T-helper 2 cell (primary cell): Measurements from ENCODE around the gene C8G.

ENCODE experiments used
- DNase-seq, 5 experiments: peaks; one replicate each; pipeline versions ENCODE4 v3.0.0 to v3.0.0-alpha.2; 2012 to 2022

The C8G gene

DNA sequence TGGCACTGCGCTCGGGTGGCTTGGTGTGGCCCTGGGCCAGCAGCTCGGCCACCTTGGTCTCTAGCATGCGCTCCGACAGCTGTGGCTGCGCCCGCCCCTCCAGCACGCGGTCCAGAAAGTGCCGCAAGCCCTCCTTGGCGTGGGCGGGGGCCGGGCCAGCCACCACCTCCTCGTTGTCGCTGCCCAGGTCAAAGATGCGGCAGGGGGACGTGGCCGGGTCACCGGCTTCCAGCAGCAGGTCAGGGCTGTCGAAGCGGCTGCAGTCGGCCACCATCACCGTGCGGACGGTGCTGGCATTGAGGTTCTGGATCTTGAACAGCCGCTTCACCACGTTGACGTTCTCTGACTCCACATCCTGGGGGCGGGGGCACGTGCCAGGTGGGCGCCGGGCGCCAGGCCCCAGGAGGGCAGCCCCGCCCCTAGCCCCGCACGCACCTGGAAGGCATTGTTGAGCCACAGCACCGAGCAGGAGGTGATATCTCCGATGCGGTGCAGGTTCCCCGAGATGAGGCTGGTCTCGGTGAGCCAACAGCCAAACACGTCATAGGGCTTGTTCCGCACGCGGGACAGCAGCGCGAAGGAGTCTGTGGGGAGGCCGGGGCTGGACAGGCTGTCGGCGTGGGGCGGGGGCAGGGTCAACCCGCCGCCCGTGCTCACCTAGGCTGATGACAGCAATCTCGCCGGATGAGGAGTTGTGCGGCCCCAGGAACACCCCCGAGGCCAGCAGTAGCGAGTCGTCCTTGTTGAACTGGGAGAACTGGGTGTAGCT is 2.7 kb upstream of the C8G start:
- no peak for DNase-seq

DNA sequence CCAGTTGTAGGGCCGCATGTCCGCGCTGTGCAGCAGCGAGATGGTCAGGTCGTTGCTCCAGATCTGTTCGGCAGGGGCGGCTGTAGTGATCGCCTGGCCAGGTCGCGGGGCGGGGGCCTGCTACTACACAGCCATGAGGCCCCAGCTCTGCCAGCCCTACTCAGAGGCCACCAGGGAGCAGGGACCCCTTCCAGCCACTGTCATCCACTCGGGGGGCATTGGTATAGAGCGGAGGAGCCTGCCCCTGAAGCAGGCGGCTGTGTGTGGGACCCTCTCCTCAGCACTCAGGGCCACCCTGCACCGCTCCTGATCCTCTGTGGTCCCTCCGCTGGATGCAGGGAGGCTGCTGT is 2.2 kb upstream of the C8G start:
- no peak for DNase-seq

DNA sequence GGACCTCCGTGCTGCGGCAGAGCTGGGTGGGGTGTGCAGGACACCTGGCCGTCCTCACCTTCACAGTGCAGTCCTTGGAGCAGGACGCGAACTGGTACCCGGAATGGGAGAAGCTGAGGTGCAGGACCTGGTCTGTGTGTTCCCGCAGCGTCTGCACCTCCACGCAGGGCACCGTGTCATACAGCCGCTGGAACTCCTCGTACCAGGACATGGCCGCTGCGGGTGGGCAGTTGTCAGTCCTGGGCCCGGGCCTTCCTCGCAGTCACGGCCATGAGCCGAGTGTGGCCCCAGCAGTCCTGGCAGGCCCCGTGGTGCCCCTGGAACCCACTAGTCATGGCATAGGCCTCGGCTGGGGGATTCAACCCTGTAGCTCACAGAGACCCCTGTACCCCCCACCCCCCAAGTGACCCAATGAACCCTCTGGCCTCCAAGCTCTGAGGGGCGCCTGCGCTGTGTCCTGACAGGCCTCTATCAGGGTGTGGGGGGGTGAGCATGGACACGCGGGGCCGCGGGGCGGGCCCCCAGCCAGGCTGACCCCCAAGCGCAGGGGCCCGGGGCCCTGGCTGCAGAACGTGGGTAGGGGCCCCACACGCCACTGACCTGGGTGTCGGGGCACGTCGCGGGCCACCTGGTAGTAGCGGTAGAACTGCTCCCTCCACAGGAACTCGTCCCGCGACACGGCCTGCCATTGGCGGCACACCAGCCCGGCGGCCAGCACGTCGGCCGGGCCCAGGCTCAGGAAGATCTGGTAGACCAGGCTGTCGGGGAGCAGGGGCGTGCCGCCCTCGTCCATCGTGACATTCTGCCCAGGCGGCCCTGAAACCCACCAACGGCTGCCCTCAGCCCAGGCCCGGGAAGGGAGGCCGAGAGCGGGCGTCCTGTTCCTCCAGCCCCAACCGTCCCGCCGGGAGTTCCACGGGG is 1.5 kb upstream of the C8G start:
- DNase-seq = peak in 2 of 5 experiments; percentile 22 to 49

DNA sequence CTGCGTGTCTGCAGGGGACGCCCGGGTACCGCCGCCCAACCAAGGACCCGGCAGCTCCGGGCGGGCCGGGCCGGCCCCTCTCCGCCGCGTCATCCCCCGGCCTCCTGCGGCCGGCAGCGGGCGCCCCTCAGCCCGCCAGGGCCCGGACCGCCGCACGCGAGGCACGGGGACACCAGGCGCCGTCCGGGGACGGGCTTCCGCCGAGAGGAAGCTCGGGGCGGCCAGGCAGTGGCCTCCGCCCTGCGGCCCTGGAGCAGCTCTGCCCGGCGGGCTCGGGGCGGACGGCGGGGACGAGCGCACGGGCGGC is 878 bp upstream of the C8G start:
- DNase-seq = no peak

DNA sequence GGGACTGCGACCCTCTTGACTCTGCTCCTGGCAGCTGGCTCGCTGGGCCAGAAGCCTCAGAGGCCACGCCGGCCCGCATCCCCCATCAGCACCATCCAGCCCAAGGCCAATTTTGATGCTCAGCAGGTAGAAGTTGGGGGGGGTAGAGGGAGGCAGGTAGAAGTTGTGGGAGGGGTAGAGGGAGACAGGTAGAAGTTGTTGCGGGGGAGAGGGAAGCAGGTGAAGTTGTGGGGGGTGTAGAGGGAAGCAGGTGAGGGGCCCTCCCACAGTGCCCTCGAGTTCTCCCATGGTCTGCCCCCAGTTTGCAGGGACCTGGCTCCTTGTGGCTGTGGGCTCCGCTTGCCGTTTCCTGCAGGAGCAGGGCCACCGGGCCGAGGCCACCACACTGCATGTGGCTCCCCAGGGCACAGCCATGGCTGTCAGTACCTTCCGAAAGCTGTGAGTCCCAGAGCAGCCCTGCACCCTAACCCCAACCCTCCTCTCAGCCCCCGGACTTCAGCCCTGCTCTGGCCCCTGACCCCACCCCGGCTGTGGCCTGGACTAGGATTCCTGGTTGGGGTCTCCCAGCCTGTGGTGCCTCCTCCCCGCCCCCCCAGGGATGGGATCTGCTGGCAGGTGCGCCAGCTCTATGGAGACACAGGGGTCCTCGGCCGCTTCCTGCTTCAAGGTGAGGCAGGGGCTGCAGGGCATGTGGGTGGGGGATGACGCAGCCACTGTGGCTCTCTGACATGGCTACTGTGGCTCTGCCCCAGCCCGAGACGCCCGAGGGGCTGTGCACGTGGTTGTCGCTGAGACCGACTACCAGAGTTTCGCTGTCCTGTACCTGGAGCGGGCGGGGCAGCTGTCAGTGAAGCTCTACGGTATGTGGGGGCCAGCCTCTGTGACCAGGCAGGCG is 537 bp downstream of the C8G start:
- no peak for DNase-seq

DNA sequence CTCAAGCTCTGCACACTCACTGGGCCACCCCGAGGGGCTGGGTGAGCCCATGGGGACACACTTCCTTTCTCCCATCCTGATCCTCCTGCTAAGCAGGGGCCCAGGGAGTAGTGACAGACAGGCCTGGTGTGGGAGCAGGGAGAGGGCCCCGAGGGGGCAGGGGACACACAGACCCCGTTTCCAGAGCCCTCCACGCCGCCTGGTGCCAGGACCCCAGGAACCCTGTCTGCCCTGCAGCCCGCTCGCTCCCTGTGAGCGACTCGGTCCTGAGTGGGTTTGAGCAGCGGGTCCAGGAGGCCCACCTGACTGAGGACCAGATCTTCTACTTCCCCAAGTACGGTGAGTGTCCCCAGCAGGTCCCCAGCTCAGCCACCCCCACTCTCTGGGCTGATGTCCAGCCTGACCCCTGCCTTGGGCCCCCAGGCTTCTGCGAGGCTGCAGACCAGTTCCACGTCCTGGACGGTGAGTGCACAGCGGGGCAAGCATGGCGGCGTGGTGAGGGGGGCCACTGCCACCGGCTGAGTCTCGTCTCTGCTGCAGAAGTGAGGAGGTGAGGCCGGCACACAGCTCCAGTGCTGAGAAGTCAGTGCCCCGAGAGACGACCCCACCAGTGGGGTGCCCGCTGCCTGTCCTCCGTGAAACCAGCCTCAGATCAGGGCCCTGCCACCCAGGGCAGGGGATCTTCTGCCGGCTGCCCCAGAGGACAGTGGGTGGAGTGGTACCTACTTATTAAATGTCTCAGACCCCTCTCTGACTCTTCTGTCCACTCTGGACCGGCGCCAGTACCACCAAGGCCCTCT is 1.4 kb downstream of the C8G start:
- peak in 1 of 5 experiments; percentile 2 for DNase-seq

DNA sequence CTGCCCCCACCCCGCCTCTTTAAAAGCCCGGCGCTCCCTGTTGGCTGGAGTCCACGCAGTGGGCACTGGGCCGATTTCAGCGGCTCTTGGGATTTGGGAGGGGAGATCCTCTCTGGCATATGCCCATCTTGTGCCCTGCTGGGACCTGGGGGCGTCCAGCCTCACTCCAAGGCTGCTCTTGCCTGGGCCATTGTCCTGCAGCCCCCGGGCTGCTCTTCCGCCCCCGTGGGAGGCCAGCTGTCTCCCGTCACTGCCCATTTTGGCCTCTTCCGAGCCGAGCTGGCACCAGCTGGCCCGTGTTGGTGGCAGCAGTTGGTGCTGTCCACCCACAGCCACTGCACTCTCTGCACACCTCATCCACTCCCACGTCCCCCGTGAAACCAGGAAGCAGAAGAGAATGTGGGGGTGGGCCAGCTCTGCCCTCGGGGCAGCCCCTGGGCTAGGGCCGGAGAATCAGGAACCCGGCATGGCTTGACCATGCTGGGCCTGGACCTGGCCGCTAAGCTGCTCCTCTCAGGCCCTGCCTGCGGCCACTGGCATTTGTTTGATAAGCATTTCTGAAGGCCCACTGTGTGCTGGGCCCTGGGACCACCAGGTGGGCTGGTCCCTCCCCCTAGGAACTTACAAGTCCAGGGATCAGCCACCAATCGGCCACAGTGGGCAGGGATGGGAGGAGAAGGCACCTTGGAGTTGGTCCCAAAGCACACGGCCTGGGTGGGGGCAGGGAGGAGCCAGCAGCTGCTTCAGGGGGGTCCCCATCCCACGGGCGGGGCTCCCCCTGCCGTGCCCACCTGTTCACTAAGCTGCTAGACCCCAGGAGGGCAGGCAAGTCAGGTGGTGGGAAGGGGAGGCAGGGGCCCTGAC is 2.2 kb downstream of the C8G start:
- no peak for DNase-seq

DNA sequence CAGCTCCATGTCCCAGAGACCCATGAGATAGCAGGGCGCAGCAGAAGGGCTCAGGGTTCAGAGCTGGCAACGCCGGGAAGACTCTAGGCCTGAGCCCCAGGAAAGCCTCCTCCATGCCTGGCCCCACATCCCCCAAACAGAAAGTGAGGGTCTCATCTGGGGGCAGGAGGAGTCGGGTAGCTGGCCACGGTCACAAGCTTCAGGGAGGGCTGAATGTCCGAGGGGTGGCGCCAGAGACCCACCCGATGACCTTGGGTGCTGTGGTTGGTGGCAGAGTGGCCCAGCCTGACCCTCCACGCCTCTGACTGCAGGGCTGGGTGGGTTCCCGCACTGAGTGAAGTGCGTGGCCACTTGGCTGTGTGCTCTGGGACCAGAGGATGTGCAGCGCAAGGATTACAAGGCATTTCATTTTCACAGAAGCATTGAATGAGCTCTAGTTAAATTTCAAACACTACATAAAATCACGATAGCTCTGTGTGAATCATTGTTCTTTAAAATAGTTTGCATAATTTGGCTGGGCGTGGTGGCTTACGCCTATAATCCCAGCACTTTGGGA is 3.0 kb downstream of the C8G start:
- peak in 1 of 5 experiments; percentile 4 for DNase-seq

DNA sequence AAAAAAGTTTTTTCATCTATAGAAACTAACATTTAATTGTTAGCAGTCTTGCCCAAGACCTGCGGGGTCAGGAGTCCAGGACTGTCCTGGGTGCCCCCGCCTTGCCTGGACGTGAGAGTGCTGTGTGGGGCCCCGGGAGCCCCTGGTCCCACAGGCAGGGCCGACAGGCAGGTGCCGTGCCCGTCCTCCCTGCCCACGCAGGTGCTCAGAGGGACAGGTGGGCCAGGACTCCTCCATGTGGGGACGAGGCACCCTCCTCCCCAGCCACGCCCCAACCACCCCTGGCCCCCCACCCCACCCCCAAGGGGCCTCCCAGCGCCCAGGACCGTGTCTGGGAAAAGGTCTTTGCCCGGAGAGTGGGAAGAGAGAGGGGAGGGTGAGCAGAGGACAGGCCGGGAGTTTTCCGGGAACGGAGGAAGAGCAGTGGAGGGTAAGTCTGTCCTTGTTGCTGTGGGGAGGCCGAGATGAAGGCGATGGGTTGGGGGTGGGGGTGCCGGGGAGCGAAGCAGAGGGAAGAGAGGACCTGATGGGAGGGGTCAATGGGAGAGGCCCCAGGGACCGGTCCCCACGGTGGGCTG is 4.3 kb downstream of the C8G start:
- peak in 1 of 5 experiments; percentile 3 for DNase-seq

DNA sequence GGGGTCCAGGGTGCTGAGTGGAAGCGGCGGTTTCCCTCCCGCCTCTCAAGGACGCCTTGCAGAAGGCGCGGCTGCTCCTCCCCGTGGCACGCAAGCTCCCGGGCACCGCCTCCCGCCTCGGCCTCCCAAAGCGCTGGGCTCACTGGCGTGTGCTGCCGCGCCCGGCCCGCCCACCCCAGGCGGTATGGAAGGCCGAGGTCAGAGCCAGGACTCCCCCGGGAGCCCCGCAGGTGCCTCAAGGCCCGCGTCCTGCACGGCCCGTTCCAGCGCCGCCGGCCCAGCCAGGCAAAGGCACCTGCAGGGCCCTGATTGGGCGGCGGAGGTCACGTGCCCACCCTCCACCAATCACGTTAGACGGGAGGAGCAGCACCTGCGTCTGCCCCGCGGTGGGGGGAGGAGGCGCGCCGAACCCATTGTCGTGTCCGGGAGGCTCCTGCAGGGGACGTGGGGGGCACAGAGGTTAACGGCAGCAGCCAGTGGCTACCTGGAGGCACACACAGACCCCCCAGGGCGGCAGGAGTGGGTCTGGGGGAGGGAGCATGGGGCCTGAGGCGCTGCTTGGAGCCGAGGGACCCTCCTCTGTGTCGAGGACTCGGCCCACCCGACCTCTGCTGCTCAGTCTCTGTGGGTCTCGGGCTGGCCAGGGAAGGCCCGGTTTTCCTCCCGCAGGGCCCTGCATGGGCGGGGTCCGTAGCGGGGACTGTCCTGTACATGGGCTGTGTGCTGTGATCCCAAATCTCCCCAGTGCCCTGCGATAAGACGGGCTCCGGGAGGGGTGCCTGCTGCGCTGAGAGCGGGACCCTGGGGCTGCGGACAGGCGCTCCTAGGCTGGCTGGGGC is 5.0 kb downstream of the C8G start:
- DNase-seq = peak; percentile 91 to 96 (median 95)

DNA sequence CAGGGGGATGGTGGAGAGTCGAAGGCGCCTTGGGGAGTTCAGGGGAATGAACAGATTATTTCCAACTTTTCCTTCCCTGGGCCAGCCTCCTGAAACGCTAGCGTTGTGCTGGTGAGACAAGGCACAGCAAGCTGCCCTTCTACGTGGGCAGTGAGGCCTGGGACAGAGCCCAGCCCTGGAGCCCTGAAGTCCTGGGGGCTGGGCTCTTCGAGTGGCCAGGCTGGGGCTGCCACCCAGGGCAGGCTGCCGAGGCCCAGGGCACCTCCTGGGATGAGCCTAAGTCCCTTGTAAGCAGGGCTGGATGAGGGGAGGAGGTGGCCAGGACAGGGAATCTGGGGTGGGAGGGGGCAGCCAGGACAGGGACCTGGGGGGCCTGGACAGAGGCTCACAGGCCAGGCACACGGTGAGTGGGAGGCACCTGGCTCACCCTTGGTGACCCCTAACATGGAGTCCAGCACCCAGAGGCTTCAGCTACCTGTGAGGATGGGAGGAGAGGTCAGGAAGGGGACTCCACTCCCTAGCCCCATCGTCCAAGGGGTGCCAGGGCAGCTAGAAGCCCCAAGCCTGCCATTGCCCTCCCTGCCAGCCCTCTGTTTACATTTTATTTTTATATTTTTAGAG is 5.7 kb downstream of the C8G start:
- peak in 1 of 5 experiments; percentile 3 for DNase-seq

DNA sequence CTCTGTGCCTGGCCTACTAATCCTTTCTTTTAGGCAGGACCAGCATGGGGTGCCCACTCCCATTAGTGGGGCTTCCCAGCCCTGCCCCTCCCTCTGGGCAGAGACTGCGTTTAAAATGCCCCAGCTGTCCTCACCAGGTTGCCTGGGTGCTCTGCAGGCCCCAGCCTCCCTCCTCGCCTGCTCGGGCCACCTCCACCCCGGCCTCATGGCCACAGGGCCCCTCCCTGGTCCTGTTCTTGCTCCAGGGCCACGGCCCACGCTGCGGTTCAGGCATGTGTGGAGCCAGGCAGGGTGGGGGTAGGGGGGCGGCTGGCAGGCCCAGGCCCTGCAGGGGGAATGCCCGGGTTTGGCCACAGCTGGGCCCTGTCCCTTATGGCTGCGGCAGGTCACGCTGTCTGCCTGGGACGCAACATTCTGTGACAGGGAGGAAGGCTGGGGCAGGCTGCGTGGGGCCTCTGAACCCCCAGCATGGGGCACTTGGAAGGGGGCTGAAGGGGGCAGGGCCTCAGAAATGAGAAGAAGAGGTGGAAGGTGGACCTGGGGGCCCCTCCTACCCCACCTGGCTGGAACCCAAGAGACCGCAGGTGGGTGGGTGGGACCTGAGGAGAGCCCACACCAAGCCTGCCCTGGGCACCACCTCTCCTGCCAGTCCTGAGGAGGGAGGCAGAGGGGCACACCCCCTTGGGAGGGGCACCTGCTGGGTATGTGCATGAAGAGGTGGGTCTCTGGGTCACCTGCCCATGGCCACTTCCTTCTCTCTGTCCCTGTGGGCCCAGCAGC is 6.7 kb downstream of the C8G start, which contains the start of gene LCN12:
Gene LCN12, plus strand, starts transcription at position 733 of the 780 bp plus-strand sequence. CDS start 55 bp downstream, outside the sequence.
- peak in 1 of 5 experiments; percentile 1 for DNase-seq

DNA sequence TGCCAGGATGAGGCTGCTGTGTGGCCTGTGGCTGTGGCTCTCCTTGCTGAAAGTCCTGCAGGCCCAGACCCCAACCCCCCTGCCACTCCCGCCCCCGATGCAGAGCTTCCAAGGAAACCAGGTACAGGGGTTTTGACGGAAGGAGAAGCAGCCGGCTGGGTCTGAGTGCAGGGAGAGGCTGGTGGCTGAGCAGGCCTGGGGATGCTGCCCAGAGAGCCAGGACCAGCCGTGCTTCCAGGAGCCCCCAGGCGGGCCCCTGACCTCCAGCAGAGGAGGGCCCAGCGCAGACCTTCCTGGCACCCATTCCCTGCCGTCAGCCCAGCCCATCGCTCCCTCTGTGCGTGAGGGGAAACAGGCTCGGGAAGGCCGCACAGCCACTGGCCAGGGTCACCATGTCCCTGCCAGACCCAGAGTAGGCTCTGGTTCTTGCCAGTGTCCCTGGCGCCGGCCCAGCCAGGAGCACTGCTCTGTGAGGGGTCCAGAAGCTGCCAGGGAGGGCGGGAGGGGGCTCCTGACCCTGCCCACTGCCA is 7.3 kb downstream of the C8G start:
- DNase-seq = peak in 1 of 5 experiments; percentile 2

DNA sequence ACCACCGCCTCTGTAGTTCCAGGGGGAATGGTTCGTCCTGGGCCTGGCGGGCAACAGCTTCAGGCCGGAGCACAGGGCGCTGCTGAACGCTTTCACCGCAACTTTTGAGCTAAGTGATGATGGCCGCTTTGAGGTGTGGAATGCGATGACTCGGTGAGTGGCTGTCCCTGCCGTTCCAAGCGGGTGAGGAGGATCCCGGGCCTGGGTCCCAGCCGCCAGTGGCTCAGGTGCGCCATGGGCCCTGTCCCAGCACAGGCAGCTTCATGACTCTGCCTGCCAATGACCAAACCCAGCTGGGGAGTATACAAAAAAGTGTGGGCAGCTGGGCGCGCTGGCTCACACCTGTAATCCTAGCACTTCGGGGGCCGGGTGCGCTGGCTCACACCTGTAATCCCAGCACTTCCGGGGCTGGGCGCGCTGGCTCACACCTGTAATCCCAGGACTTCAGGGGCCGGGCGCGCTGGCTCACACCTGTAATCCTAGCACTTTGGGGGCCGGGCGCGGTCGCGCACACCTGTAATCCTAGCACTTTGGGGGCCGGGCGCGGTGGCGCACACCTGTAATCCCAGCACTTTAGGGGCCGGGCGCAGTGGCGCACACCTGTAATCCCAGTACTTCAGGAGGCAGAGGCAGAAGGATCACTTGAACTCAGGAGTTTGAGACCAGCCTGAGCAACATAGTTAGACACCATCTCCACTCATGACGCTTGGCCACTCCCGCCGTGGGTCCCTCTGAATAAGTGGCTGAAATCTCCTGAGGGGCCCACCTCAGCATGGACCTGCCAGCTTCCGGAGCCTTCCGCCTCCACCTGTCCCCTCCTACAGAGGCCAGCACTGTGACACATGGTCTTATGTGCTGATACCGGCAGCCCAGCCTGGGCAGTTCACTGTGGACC is 8.1 kb downstream of the C8G start:
- no peak for DNase-seq

DNA sequence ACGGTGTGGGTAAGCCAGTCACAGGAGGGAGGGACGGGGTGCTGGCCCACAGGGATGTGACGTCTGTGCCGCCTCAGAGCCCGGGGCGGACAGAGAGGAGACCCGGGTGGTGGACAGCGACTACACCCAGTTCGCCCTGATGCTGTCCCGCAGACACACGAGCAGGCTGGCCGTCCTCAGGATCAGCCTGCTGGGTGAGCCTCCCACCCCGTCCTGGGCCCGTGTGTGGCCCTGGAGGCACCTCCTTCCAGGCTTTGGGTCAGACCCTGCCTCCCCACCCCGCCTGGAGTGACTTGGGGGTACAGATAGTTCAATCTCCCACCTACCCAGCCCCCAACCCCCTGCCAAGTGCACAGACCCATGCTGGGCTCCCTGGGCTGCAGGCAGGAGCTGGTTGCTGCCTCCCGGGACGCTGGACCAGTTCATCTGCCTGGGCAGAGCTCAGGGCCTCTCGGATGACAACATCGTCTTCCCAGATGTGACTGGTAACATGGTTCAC is 8.8 kb downstream of the C8G start:
- DNase-seq = peak in 1 of 5 experiments; percentile 2
